ENCODE data around the gene FGF11. TPM values are rescaled to one million over a fixed set of nuclear protein-coding genes. Genes with fewer than 3 reads are reported as not detected.
A peak's percentile ranks its signal among the peaks of the same experiment; 100 is the strongest.

FGF11 gene
- total and polyA plus RNA-seq, 2 of the 13 experiments (the other 11 are each of a cell fraction or from before 2014, with no cell fraction given) = 0.20 to 7.6 TPM

- TF ChIP-seq, protein P1, sequence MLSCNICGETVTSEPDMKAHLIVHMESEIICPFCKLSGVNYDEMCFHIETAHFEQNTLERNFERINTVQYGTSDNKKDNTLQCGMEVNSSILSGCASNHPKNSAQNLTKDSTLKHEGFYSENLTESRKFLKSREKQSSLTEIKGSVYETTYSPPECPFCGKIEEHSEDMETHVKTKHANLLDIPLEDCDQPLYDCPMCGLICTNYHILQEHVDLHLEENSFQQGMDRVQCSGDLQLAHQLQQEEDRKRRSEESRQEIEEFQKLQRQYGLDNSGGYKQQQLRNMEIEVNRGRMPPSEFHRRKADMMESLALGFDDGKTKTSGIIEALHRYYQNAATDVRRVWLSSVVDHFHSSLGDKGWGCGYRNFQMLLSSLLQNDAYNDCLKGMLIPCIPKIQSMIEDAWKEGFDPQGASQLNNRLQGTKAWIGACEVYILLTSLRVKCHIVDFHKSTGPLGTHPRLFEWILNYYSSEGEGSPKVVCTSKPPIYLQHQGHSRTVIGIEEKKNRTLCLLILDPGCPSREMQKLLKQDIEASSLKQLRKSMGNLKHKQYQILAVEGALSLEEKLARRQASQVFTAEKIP (CRISPR knock-in tag; IDR thresholded peaks at IDR 0.05; ENCODE audit: borderline replicate concordance) = no peak
- TF ChIP-seq ZNF83 (CRISPR knock-in tag; IDR thresholded peaks at IDR 0.05; ENCODE audit: borderline replicate concordance) (no peak; the same call in 1 of the 2 replicates), ZNF850 (CRISPR knock-in tag; conservative IDR thresholded peaks at IDR 0.05) (0 out of 2 replicates have a peak, but pooled peaks have one; percentile 24), ZNF616 (CRISPR knock-in tag; IDR thresholded peaks at IDR 0.05; ENCODE audit: low read depth) (peak; percentile 61; the same call in 1 of the 2 replicates), RNF2 (conservative IDR thresholded peaks at IDR 0.05; ENCODE audit: low read depth) (no peak), PHF5A (CRISPR knock-in tag; IDR thresholded peaks at IDR 0.05; ENCODE audit: low read depth, unreplicated experiment) (peak; percentile 42), SALL1 (CRISPR knock-in tag; IDR thresholded peaks at IDR 0.05) (peak; percentile 73), SKIL (CRISPR knock-in tag; IDR thresholded peaks at IDR 0.05; ENCODE audit: borderline replicate concordance) (peak; percentile 39; the same call in 1 of the 2 replicates), TBL1XR1 (IDR thresholded peaks at IDR 0.05; ENCODE audit: borderline replicate concordance, low read length, partially characterized antibody) (peak; percentile 31), GABPB1 (CRISPR knock-in tag; IDR thresholded peaks at IDR 0.05) (peak; percentile 84), ZKSCAN8 (CRISPR knock-in tag; IDR thresholded peaks at IDR 0.05; ENCODE audit: borderline replicate concordance) (0 out of 2 replicates have a peak, but pooled peaks have one; percentile 18), ZNF335 (CRISPR knock-in tag; IDR thresholded peaks at IDR 0.05) (0 out of 2 replicates have a peak, but pooled peaks have one; percentile 21), SOX5 (CRISPR knock-in tag; IDR thresholded peaks at IDR 0.05; ENCODE audit: borderline replicate concordance) (peak; percentile 58; the same call in 1 of the 2 replicates), ATM (IDR thresholded peaks at IDR 0.05; ENCODE audit: borderline replicate concordance) (no peak), SRF (IDR thresholded peaks at IDR 0.05; ENCODE audit: low read depth, low read length) (peak; percentile 27; the same call in 1 of the 2 replicates), ADNP (CRISPR knock-in tag; IDR thresholded peaks at IDR 0.05) (no peak), FOXK2 (IDR thresholded peaks at IDR 0.05) (peak; percentile 91), ZNF430 (CRISPR knock-in tag; IDR thresholded peaks at IDR 0.05) (peak; percentile 80; the same call in 1 of the 2 replicates), SPEN (CRISPR knock-in tag; IDR thresholded peaks at IDR 0.05; ENCODE audit: low read depth) (peak; percentile 37; the same call in 1 of the 2 replicates), ZNF816 (CRISPR knock-in tag; IDR thresholded peaks at IDR 0.05; ENCODE audit: borderline replicate concordance) (peak; percentile 58; the same call in 1 of the 2 replicates), AGO1 (IDR thresholded peaks at IDR 0.05; ENCODE audit: low read depth, low read length, poor library complexity, severe bottlenecking) (no peak), NKX3-1 (CRISPR knock-in tag; IDR thresholded peaks at IDR 0.05) (peak; percentile 98), ATF1 (CRISPR knock-in tag; IDR thresholded peaks at IDR 0.05) (peak; percentile 21; the same call in 1 of the 2 replicates), POLR2AphosphoS5 (IDR thresholded peaks at IDR 0.05; ENCODE audit: low read depth, low read length) (peak; percentile 99), ZNF564 (CRISPR knock-in tag; IDR thresholded peaks at IDR 0.05) (no peak; the same call in 1 of the 2 replicates)
- TF ChIP-seq, protein P2, sequence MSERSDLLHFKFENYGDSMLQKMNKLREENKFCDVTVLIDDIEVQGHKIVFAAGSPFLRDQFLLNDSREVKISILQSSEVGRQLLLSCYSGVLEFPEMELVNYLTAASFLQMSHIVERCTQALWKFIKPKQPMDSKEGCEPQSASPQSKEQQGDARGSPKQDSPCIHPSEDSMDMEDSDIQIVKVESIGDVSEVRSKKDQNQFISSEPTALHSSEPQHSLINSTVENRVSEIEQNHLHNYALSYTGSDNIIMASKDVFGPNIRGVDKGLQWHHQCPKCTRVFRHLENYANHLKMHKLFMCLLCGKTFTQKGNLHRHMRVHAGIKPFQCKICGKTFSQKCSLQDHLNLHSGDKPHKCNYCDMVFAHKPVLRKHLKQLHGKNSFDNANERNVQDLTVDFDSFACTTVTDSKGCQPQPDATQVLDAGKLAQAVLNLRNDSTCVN (CRISPR knock-in tag; IDR thresholded peaks at IDR 0.05; ENCODE audit: borderline replicate concordance) = no peak
Observed at GRCh38 chr17:7484067-7484918, 45.0 kb downstream of the FGF11 start, which contains the start of gene POLR2A (continued).

All from HepG2 (cell line).